ENCODE measurements around the gene ARHGAP15.

Gene ARHGAP15

GRCh38 chr2:143420313-143420712 lies 291.1 kb downstream of the ARHGAP15 start:
- Histone ChIP-seq H2AK5ac (ENCODE audit: low read length) (no peak overlapping the region), H3K23ac (ENCODE audit: low read length) (no peak overlapping the region), H3K79me1 (ENCODE audit: low read length) (no peaks in the 10 kb centered on the region), H3K4me1 (ENCODE audit: control insufficient read depth in 1 of 2, insufficient read depth in 2 of 2, low read length in 2 of 2) (no peaks in the 10 kb centered on the region), H4K91ac (ENCODE audit: low read depth, low read length) (no peak overlapping the region), H2BK120ac (ENCODE audit: insufficient read depth, low read length, poor library complexity) (no peak overlapping the region), H4K12ac (ENCODE audit: low read depth, low read length) (no peak overlapping the region), H3K27ac (ENCODE audit: low read depth, low read length) (no peak overlapping the region), H3K9me3 (ENCODE audit: insufficient read depth, low read depth, low read length) (no peaks in the 10 kb centered on the region), H3K9ac (ENCODE audit: low read length) (no peak overlapping the region), H3K79me2 (ENCODE audit: control insufficient read depth, insufficient read depth, low read length, poor library complexity) (no peaks in the 10 kb centered on the region), H3K4me3 (ENCODE audit: low read depth, low read length) (no peak overlapping the region), H3K4ac (ENCODE audit: low read depth, low read length) (no peak overlapping the region), H4K8ac (ENCODE audit: low read depth, low read length) (no peak overlapping the region), H3K4me2 (ENCODE audit: low read length) (no peak overlapping the region), H3K14ac (ENCODE audit: low read length) (no peak overlapping the region), H3K27me3 (ENCODE audit: insufficient read depth, low read length) (no peaks in the 10 kb centered on the region), H2AFZ (ENCODE audit: insufficient read depth, low read length, poor library complexity) (no peak overlapping the region), H2BK5ac (ENCODE audit: low read depth, low read length, poor library complexity) (no peak overlapping the region), H3K18ac (ENCODE audit: low read length) (no peak overlapping the region), H2BK12ac (ENCODE audit: low read length) (no peak overlapping the region), H3K36me3 (ENCODE audit: control insufficient read depth in 1 of 2, insufficient read depth in 2 of 2, low read length in 2 of 2) (no peaks in the 10 kb centered on the region)
- WGBS (ENCODE audit: extremely low coverage, insufficient coverage, insufficient read length), result no CpG with 5 or more reads among the region's 3 CpGs
- DNase-seq, result no peak

DNA sequence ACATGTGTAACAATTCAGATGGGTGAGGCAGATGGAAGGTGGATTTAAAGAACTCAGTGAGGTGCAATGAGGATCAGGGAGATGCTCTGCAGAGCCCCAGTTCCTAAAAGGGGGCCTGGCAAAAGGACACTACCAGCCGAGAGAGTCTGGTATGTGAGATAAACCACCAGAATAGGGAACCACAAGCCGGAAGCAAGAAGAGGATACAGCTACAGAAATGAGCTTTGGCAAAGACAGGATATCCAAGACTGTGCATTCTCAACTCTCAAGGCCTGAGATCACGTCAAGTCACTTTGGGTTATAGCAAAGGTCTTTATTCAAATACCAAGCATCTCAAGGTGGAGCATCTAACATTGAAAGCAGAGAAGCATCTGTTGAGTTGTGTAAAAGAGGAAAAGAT lies 293.5 kb downstream of the ARHGAP15 start:
- Histone ChIP-seq H3K4me2 (ENCODE audit: low read length) (no peak overlapping the region), H4K91ac (ENCODE audit: low read depth, low read length) (no peak overlapping the region), H2BK120ac (ENCODE audit: insufficient read depth, low read length, poor library complexity) (no peak overlapping the region), H3K9ac (ENCODE audit: low read length) (no peak overlapping the region), H3K36me3 (ENCODE audit: control insufficient read depth in 1 of 2, insufficient read depth in 2 of 2, low read length in 2 of 2) (no peaks in the 10 kb centered on the region), H3K4me1 (ENCODE audit: control insufficient read depth in 1 of 2, insufficient read depth in 2 of 2, low read length in 2 of 2) (no peaks in the 10 kb centered on the region), H3K27me3 (ENCODE audit: insufficient read depth, low read length) (no peaks in the 10 kb centered on the region), H3K14ac (ENCODE audit: low read length) (no peak overlapping the region), H4K12ac (ENCODE audit: low read depth, low read length) (no peak overlapping the region), H3K9me3 (ENCODE audit: insufficient read depth, low read depth, low read length) (no peaks in the 10 kb centered on the region), H2BK12ac (ENCODE audit: low read length) (no peak overlapping the region), H2AK5ac (ENCODE audit: low read length) (no peak overlapping the region), H3K4me3 (ENCODE audit: low read depth, low read length) (no peak overlapping the region), H2AFZ (ENCODE audit: insufficient read depth, low read length, poor library complexity) (no peak overlapping the region), H3K79me1 (ENCODE audit: low read length) (no peaks in the 10 kb centered on the region), H4K8ac (ENCODE audit: low read depth, low read length) (no peak overlapping the region), H3K27ac (ENCODE audit: low read depth, low read length) (no peak overlapping the region), H3K23ac (ENCODE audit: low read length) (no peak overlapping the region), H3K79me2 (ENCODE audit: control insufficient read depth, insufficient read depth, low read length, poor library complexity) (no peaks in the 10 kb centered on the region), H2BK5ac (ENCODE audit: low read depth, low read length, poor library complexity) (no peak overlapping the region), H3K18ac (ENCODE audit: low read length) (no peak overlapping the region), H3K4ac (ENCODE audit: low read depth, low read length) (no peak overlapping the region)
- no CpG with 5 or more reads among the region's 3 CpGs for WGBS (ENCODE audit: extremely low coverage, insufficient coverage, insufficient read length)
- DNase-seq, result no peak

DNA sequence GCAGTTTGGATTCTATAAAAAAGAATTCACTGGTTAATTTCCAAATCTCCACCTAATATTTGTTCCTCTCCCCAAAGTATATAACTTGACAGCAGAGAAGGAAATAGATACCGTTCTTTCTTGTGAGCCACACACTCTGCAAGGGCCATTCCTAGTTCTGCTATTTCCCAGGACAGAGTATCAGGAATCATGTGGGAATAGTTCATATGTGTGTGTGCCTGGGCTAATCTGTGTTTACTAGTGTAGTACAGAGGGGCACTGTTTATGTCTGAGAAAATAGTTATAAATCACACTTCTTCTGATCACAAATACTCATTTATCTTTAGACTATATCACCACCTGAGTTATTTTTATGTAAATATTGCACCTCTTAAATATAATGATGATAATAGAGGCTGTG lies 296.7 kb downstream of the ARHGAP15 start:
- H3K23ac ChIP-seq (ENCODE audit: low read length), result no peak overlapping the region
- no peaks in the 10 kb centered on the region for H3K9me3 ChIP-seq (ENCODE audit: insufficient read depth, low read depth, low read length)
- DNase-seq, result no peak
- no peak overlapping the region for H3K27ac ChIP-seq (ENCODE audit: low read depth, low read length)
- no peak overlapping the region for H2AK5ac ChIP-seq (ENCODE audit: low read length)
- H3K9ac ChIP-seq (ENCODE audit: low read length), result no peak overlapping the region
- H2BK12ac ChIP-seq (ENCODE audit: low read length), result no peak overlapping the region
- H3K79me1 ChIP-seq (ENCODE audit: low read length), result no peaks in the 10 kb centered on the region
- H3K79me2 ChIP-seq (ENCODE audit: control insufficient read depth, insufficient read depth, low read length, poor library complexity), result no peaks in the 10 kb centered on the region
- H4K8ac ChIP-seq (ENCODE audit: low read depth, low read length), result no peak overlapping the region
- H3K4ac ChIP-seq (ENCODE audit: low read depth, low read length), result no peak overlapping the region
- no peak overlapping the region for H2BK5ac ChIP-seq (ENCODE audit: low read depth, low read length, poor library complexity)
- H2BK120ac ChIP-seq (ENCODE audit: insufficient read depth, low read length, poor library complexity), result no peak overlapping the region
- no peaks in the 10 kb centered on the region for H3K27me3 ChIP-seq (ENCODE audit: insufficient read depth, low read length)
- no peak overlapping the region for H3K14ac ChIP-seq (ENCODE audit: low read length)
- no peak overlapping the region for H4K12ac ChIP-seq (ENCODE audit: low read depth, low read length)
- no peak overlapping the region for H4K91ac ChIP-seq (ENCODE audit: low read depth, low read length)
- H3K36me3 ChIP-seq (ENCODE audit: control insufficient read depth in 1 of 2, insufficient read depth in 2 of 2, low read length in 2 of 2), result no peaks in the 10 kb centered on the region
- no peak overlapping the region for H3K4me3 ChIP-seq (ENCODE audit: low read depth, low read length)
- no peak overlapping the region for H3K18ac ChIP-seq (ENCODE audit: low read length)
- no peak overlapping the region for H2AFZ ChIP-seq (ENCODE audit: insufficient read depth, low read length, poor library complexity)
- H3K4me2 ChIP-seq (ENCODE audit: low read length), result no peak overlapping the region
- no CpG with 5 or more reads among the region's 1 CpG for WGBS (ENCODE audit: extremely low coverage, insufficient coverage, insufficient read length)
- no peaks in the 10 kb centered on the region for H3K4me1 ChIP-seq (ENCODE audit: control insufficient read depth in 1 of 2, insufficient read depth in 2 of 2, low read length in 2 of 2)

- Histone ChIP-seq H2BK120ac (ENCODE audit: insufficient read depth, low read length, poor library complexity) (no peak overlapping the region), H3K4me3 (ENCODE audit: low read depth, low read length) (no peak overlapping the region), H3K27ac (ENCODE audit: low read depth, low read length) (no peak overlapping the region), H3K23ac (ENCODE audit: low read length) (no peak overlapping the region), H3K14ac (ENCODE audit: low read length) (no peak overlapping the region), H2BK5ac (ENCODE audit: low read depth, low read length, poor library complexity) (no peak overlapping the region), H2AK5ac (ENCODE audit: low read length) (no peak overlapping the region), H4K8ac (ENCODE audit: low read depth, low read length) (no peak overlapping the region), H3K4me1 (ENCODE audit: control insufficient read depth in 1 of 2, insufficient read depth in 2 of 2, low read length in 2 of 2) (no peaks in the 10 kb centered on the region), H3K4me2 (ENCODE audit: low read length) (no peak overlapping the region), H4K12ac (ENCODE audit: low read depth, low read length) (no peak overlapping the region), H2AFZ (ENCODE audit: insufficient read depth, low read length, poor library complexity) (no peak overlapping the region), H3K36me3 (ENCODE audit: control insufficient read depth in 1 of 2, insufficient read depth in 2 of 2, low read length in 2 of 2) (no peaks in the 10 kb centered on the region), H3K9ac (ENCODE audit: low read length) (no peak overlapping the region), H2BK12ac (ENCODE audit: low read length) (no peak overlapping the region), H4K91ac (ENCODE audit: low read depth, low read length) (no peak overlapping the region), H3K79me2 (ENCODE audit: control insufficient read depth, insufficient read depth, low read length, poor library complexity) (no peaks in the 10 kb centered on the region), H3K9me3 (ENCODE audit: insufficient read depth, low read depth, low read length) (no peaks in the 10 kb centered on the region), H3K18ac (ENCODE audit: low read length) (no peak overlapping the region), H3K79me1 (ENCODE audit: low read length) (no peaks in the 10 kb centered on the region), H3K27me3 (ENCODE audit: insufficient read depth, low read length) (no peaks in the 10 kb centered on the region), H3K4ac (ENCODE audit: low read depth, low read length) (no peak overlapping the region)
- no peak for DNase-seq
- no CpG with 5 or more reads among the region's 4 CpGs for WGBS (ENCODE audit: extremely low coverage, insufficient coverage, insufficient read length)
Measured at GRCh38 chr2:143426296-143426695, 297.1 kb downstream of the ARHGAP15 start.

Measured in trophoblast cell (in vitro differentiated cells and primary cell).